Spleen (tissue), 7 donors: ENCODE measurements around the gene LRP2.

Source experiments
- POLR2A ChIP-seq, 3 donors: fragments of 450-650 bp; IDR thresholded peaks; one replicate each; pipeline ENCODE4 v1.5.1; 2017; ENCODE audit warnings: antibody characterized with exemption in 3 of 3, mild to moderate bottlenecking in 1 of 3
- TF ChIP-seq, protein P1 (sequence below), 11 experiments: fragments of 200-600 bp in 7 of 11; fragments of 450-650 bp in 4 of 11; sonication (generic) in 4 of 11; IDR thresholded peaks in 8 of 11; conservative IDR thresholded peaks in 3 of 11; 1 replicate in 7 of 11; 2 replicates in 4 of 11; pipeline versions ENCODE4 v1.4.0 to v1.8.0; 2016 to 2021; ENCODE audit warnings: antibody characterized with exemption in 11 of 11, inconsistent platforms in 4 of 11, mild to moderate bottlenecking in 1 of 11
- donor health status: DM: no; HTN: no; CAD: no; lungs with moderate emphysema.
- donor health status: DM: no; HTN: no; CAD: no.
- donor health status: DM: no; HTN: no; CAD: no.

GRCh38 chr2:169260846-169261642, 101.3 kb downstream of the LRP2 start:
- TF ChIP-seq, protein P1, sequence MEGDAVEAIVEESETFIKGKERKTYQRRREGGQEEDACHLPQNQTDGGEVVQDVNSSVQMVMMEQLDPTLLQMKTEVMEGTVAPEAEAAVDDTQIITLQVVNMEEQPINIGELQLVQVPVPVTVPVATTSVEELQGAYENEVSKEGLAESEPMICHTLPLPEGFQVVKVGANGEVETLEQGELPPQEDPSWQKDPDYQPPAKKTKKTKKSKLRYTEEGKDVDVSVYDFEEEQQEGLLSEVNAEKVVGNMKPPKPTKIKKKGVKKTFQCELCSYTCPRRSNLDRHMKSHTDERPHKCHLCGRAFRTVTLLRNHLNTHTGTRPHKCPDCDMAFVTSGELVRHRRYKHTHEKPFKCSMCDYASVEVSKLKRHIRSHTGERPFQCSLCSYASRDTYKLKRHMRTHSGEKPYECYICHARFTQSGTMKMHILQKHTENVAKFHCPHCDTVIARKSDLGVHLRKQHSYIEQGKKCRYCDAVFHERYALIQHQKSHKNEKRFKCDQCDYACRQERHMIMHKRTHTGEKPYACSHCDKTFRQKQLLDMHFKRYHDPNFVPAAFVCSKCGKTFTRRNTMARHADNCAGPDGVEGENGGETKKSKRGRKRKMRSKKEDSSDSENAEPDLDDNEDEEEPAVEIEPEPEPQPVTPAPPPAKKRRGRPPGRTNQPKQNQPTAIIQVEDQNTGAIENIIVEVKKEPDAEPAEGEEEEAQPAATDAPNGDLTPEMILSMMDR (IDR thresholded peaks at IDR 0.05 in 8 of 11, conservative IDR thresholded peaks at IDR 0.05 in 3 of 11), result no peak
- no peak for TF ChIP-seq POLR2A (IDR thresholded peaks at IDR 0.05)
